WERI-Rb-1 (cell line): Measurements from ENCODE around the gene FBXL17.
A peak's percentile ranks its signal among the peaks of the same experiment; 100 is the strongest.

ENCODE experiments used
- DNase-seq: peaks from one replicate; pipeline ENCODE4 v3.0.0-alpha.2; 2020
- H3K27ac ChIP-seq: fragments of 250-450 bp; sonication (Bioruptor Pico); 2 replicates; pipeline ENCODE4 v1.5.1; 2020; ENCODE audit warnings: mild to moderate bottlenecking, moderate library complexity
- H3K27me3 ChIP-seq: fragments of 250-450 bp; sonication (Bioruptor Pico); 2 replicates; pipeline ENCODE4 v1.5.1; 2021; ENCODE audit warnings: mild to moderate bottlenecking, low read depth, moderate library complexity; ENCODE audit not compliant: insufficient read depth, severe bottlenecking
- H3K36me3 ChIP-seq: fragments of 250-450 bp; sonication (Bioruptor Pico); 2 replicates; pipeline ENCODE4 v1.5.1; 2020; ENCODE audit warnings: mild to moderate bottlenecking, moderate library complexity
- H3K4me3 ChIP-seq: 2 replicates; pipeline ENCODE4 v1.5.1; 2011; ENCODE audit warnings: low read depth, mild to moderate bottlenecking, control low read depth, low read length
- H3K9me3 ChIP-seq: fragments of 250-450 bp; sonication (Bioruptor Pico); 2 replicates; pipeline ENCODE4 v1.5.1; 2021; ENCODE audit warnings: mild to moderate bottlenecking, moderate library complexity; ENCODE audit not compliant: severe bottlenecking
- CTCF ChIP-seq: IDR thresholded peaks from 2 replicates; pipeline ENCODE4 v1.5.1; 2011; ENCODE audit warnings: low read depth, mild to moderate bottlenecking, control low read depth, inconsistent platforms, low read length

Gene FBXL17

DNA sequence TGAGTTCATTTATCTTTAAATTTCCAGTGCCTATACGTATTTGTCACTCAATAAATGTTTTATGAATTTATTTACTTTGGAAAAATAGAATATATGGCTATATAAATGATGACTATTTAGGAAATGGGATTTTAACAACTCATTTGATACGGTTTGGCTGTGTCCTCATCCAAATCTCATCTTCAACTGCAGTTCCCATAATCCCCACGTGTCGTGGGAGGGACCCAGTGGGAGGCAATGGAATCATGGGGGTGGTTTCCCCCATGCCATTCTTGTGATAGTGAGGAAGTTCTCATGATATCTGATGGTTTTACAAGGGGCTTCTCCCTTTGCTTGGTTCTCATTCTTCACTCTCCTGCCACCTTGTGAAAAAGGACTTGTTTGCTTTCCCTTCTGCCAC, 523.6 kb downstream of the FBXL17 start:
- no peak for TF ChIP-seq CTCF
- H3K27ac ChIP-seq = no peak overlapping the region
- H3K9me3 ChIP-seq = no peaks in the 10 kb centered on the region
- H3K36me3 ChIP-seq = no peaks in the 10 kb centered on the region
- H3K27me3 ChIP-seq = no peaks in the 10 kb centered on the region
- DNase-seq = no peak
- no peak overlapping the region for H3K4me3 ChIP-seq

DNA sequence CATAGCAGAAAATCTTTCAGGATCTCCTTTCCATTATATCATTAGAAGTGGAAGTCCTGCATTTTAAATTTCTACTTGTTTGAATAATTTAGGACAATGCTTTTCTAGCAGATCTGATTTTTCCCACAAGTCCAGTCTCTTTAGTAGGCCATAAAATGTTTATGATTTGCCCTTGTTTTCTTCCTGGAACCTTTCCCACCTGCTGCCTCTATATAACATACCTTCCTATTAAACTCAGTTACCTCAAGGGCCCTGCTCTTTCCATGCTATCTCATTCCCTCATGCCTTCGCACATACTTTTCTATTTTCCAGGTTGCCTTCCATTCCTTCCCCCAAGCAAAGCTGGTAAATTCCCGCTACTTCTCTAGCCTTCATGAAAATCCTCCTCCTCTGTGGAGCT, 524.1 kb downstream of the FBXL17 start:
- Histone ChIP-seq H3K27ac (no peak overlapping the region), H3K9me3 (no peaks in the 10 kb centered on the region), H3K4me3 (no peak overlapping the region), H3K36me3 (no peaks in the 10 kb centered on the region), H3K27me3 (no peaks in the 10 kb centered on the region)
- no peak for TF ChIP-seq CTCF
- DNase-seq = no peak

GRCh38 chr5:107855171-107855570, 526.7 kb downstream of the FBXL17 start:
- Histone ChIP-seq H3K27me3 (no peaks in the 10 kb centered on the region), H3K4me3 (no peak overlapping the region), H3K27ac (no peak overlapping the region), H3K9me3 (no peaks in the 10 kb centered on the region), H3K36me3 (no peaks in the 10 kb centered on the region)
- TF ChIP-seq CTCF = peak; percentile 40; the same call in 1 of the 2 replicates
- DNase-seq = no peak

- TF ChIP-seq CTCF = no peak
- H3K4me3 ChIP-seq = no peak overlapping the region
- no peaks in the 10 kb centered on the region for H3K36me3 ChIP-seq
- H3K27ac ChIP-seq = no peak overlapping the region
- no peaks in the 10 kb centered on the region for H3K9me3 ChIP-seq
- DNase-seq = no peak
- no peaks in the 10 kb centered on the region for H3K27me3 ChIP-seq
These were observed 528.2 kb downstream of the FBXL17 start for GRCh38 chr5:107853696-107854095.

DNA sequence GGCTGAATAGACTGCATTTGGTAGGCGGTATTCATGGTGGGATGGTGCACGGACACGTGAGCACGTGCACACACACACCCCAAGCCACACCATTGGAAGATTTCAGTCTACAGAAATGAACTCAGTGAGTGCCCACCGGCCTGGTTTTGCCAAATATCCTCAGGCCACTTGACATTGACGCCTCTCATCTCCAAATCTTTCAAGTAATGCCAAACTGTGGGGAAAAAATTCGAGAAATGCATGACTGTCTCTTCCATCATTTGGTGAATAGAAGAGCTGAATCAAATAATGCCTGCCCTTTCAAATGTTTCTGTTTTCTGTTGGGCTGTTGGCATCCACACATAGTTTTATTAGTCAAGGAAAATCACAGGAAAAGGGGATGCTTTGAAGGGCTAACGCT, 528.9 kb downstream of the FBXL17 start:
- no peak overlapping the region for H3K4me3 ChIP-seq
- no peaks in the 10 kb centered on the region for H3K27me3 ChIP-seq
- DNase-seq = no peak

More for the DNA sequence above, 528.9 kb downstream of the FBXL17 start:
- no peak for TF ChIP-seq CTCF
- no peaks in the 10 kb centered on the region for H3K36me3 ChIP-seq
- H3K9me3 ChIP-seq = no peaks in the 10 kb centered on the region
- H3K27ac ChIP-seq = no peak overlapping the region
